Right lobe of liver (tissue), 6 donors: ENCODE results near the gene PSMD3. TPM values are rescaled to one million over a fixed set of nuclear protein-coding genes. Genes with fewer than 3 reads are reported as not detected.
"Not testable (repeated sequence)": the region's sequence is repeated elsewhere in the genome, so short reads cannot be mapped to it uniquely, and the experiment has no call there.

ENCODE experiments used
- ATAC-seq, 4 donors: fragments of 200-7000 bp; cut with Tn5 transposase; one replicate each; pipeline ENCODE4 v1.9.1; 2020; ENCODE audit warnings: mild to moderate bottlenecking in 4 of 4, moderate library complexity in 4 of 4
- DNase-seq, 3 donors: peaks; one replicate each; pipeline ENCODE4 v3.0.0-alpha.2; 2020
- H3K27ac ChIP-seq, 3 donors: fragments of 200-600 bp; one replicate each; pipeline ENCODE4 v1.8.0; 2022
- H3K27me3 ChIP-seq, 2 donors: fragments of 200-600 bp; one replicate each; pipeline ENCODE4 v1.8.0; 2022
- H3K36me3 ChIP-seq, 4 donors: fragments of 200-600 bp; sonication (generic) in 1 of 4; one replicate each; pipeline versions ENCODE4 v1.5.1 to v1.8.0; 2017 to 2022; ENCODE audit warnings: control low read depth in 1 of 4
- H3K4me1 ChIP-seq, 4 donors: fragments of 200-600 bp; sonication (generic) in 1 of 4; one replicate each; pipeline versions ENCODE4 v1.5.1 to v1.8.0; 2017 to 2022; ENCODE audit warnings: control low read depth in 1 of 4
- H3K4me3 ChIP-seq, 3 donors: fragments of 200-600 bp; one replicate each; pipeline ENCODE4 v1.8.0; 2022
- H3K9me3 ChIP-seq, 4 donors: fragments of 200-600 bp; sonication (generic) in 1 of 4; one replicate each; pipeline versions ENCODE4 v1.5.1 to v1.8.0; 2017 to 2022; ENCODE audit warnings: control low read depth in 1 of 4
- CTCF ChIP-seq, 4 donors: fragments of 200-600 bp in 3 of 4; fragments of 450-650 bp in 1 of 4; IDR thresholded peaks; one replicate each; pipeline versions ENCODE4 v1.5.1 to v1.8.0; 2016 to 2022; ENCODE audit warnings: antibody characterized with exemption in 4 of 4, mild to moderate bottlenecking in 2 of 4
- POLR2A ChIP-seq: fragments of 450-650 bp; IDR thresholded peaks from one replicate; pipeline ENCODE4 v1.6.1; 2017; ENCODE audit warnings: antibody characterized with exemption, mild to moderate bottlenecking
- WGBS: methylation state at CpG from one replicate; pipeline ENCODE4 v1.1.6; 2018; ENCODE audit warnings: low coverage, low lambda C conversion rate; ENCODE audit not compliant: insufficient coverage; ENCODE audit errors: missing lambda C conversion rate; 5-methylcytosine and 5-hydroxymethylcytosine counted together
- intact Hi-C, 2 donors: fragments of 100-400 bp; cut with DNase I; formaldehyde crosslinking; loops; one replicate each; pipeline versions ENCODE4 v1.11.2 to v1.14.1; 2022
- total RNA-seq, 6 experiments: library from RNA; depleted of rRNA in 2 of 6; stranded (reverse); fragments of >200 nt in 2 of 6; fragmentation: NEBNext Ultra II Directional in 3 of 6; extraction: Animal tissue kit (Norgen Biotek cat#: 25700) in 3 of 6; gene quantifications; one replicate each; pipeline versions ENCODE4 v1.1.0 to v1.2.4, GENCODE V29; 2016 to 2023
- donor health status: DM: no; HTN: yes; CAD: no.
- donor health status: DM: no; HTN: no; CAD: no.
- donor health status: DM: no; HTN: no; CAD: no.
- donor health status: DM: no; HTN: yes; CAD: no.
- donor health status: DM: no; HTN: yes; CAD: no.

The PSMD3 gene
- total RNA-seq, 6 experiments from 2014 or later: 58.3 to 85.3 (median 67.4) TPM

- 84% methylated on average over 3 of the region's 4 CpGs for WGBS
- Histone ChIP-seq H3K36me3 (peaks cover 0 to 33% (median 12%) of the 10 kb centered on the region in 4 donors), H3K4me1 (peaks cover 0 to 16% (median 2%) of the 10 kb centered on the region in 4 donors), H3K9me3 (no peaks in the 10 kb centered on the region), H3K4me3 (no peak overlapping the region), H3K27ac (no peak overlapping the region), H3K27me3 (no peaks in the 10 kb centered on the region)
- intact Hi-C loops: no loop called here
- DNase-seq: peak in 1 of 3 donors; percentile 18
- TF ChIP-seq CTCF (IDR thresholded peaks at IDR 0.05): no peak
- TF ChIP-seq POLR2A: no peak
- ATAC-seq: no peak
These were observed 18.5 kb downstream of the PSMD3 start for GRCh38 chr17:39999067-39999466.

DNA sequence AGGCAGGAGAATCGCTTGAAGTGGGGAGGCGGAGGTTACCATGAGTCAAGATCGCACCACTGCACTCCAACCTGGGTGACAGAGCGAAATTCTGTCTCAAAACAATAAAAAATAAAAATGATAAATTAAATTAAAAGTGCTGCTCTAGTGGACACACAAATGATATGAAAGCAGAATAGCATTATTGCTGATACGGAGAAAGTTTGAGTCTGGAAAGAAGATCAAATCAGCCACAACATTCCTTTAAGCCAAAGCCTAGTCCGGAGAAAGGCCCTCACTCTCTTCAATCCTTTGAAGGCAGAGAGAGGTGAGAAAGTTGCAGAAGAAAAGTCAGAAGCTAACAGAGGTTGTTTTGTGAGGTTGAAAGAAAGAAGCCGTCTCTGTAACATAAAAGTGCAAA lies 19.6 kb downstream of the PSMD3 start:
- WGBS: 80% methylated on average over 6 of the region's 7 CpGs
- Histone ChIP-seq H3K4me3 (no peak overlapping the region), H3K9me3 (no peaks in the 10 kb centered on the region), H3K27ac (no peak overlapping the region), H3K27me3 (no peaks in the 10 kb centered on the region), H3K36me3 (peaks cover 0 to 22% (median 3%) of the 10 kb centered on the region in 4 donors), H3K4me1 (peaks cover 0 to 16% (median 2%) of the 10 kb centered on the region in 4 donors)
- ATAC-seq: no peak
- intact Hi-C loops: no loop called here
- TF ChIP-seq CTCF (IDR thresholded peaks at IDR 0.05) (no peak), POLR2A (no peak)
- DNase-seq: no peak

GRCh38 chr17:40001335-40001734 lies 20.7 kb downstream of the PSMD3 start:
- H3K9me3 ChIP-seq, H3K27ac ChIP-seq, H3K4me1 ChIP-seq, DNase-seq, H3K4me3 ChIP-seq, H3K27me3 ChIP-seq, intact Hi-C loops, ATAC-seq: not testable (repeated sequence)
- peaks cover 0 to 10% (median 0%) of the 10 kb centered on the region in 4 donors for H3K36me3 ChIP-seq
- 95% methylated on average over 8 of the region's 8 CpGs for WGBS

DNA sequence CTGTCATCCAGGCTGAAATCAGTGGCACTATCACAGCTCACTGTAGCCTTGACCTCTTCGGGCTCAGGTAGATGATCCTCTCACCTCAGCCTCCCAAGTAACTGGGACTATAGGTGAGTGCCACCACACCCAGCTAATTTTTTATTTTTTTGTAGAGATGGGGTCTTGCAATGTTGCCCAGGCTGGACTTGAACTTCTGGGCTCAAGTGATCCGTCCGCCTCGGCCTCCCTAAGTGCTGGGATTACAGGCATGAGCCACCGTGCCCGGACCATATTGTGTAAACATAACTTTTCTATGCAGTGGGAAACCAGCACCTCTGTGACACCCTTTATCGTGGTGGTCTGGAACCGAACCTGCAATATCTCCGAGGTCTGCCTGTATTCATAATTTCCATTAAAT lies 23.5 kb downstream of the PSMD3 start:
- no peak for TF ChIP-seq CTCF (IDR thresholded peaks at IDR 0.05)
- no peak for TF ChIP-seq POLR2A
- H3K27ac ChIP-seq: no peak overlapping the region
- no peaks in the 10 kb centered on the region for H3K4me1 ChIP-seq
- no peak for ATAC-seq
- no peaks in the 10 kb centered on the region for H3K9me3 ChIP-seq
- 83% methylated on average over 7 of the region's 9 CpGs for WGBS
- intact Hi-C loops: no loop called here
- no peak for DNase-seq
- no peaks in the 10 kb centered on the region for H3K27me3 ChIP-seq
- H3K4me3 ChIP-seq: no peak overlapping the region
- no peaks in the 10 kb centered on the region for H3K36me3 ChIP-seq

DNA sequence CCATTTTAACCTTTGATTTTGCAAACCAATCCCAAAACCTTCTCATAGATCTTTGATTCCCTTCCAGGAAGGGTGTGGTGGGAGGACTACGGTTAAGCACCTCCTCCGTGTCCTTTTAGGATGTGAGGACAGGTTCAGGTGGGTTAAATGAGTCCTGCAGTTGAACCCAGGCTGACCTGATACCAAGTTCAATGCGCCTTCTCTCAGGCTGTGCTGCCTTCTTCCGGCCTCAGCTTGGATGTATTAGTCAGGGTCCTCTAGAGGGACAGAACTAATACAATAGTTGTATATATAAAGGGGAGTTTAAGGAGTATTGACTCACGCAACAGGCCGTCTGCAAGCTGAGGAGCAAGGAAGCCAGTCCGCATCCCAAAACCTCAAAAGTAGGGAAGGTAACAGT lies 24.1 kb downstream of the PSMD3 start:
- TF ChIP-seq POLR2A: no peak
- TF ChIP-seq CTCF (IDR thresholded peaks at IDR 0.05): no peak
- Histone ChIP-seq H3K27ac (no peak overlapping the region), H3K36me3 (no peaks in the 10 kb centered on the region), H3K4me1 (no peaks in the 10 kb centered on the region), H3K4me3 (no peak overlapping the region), H3K9me3 (no peaks in the 10 kb centered on the region), H3K27me3 (no peaks in the 10 kb centered on the region)
- intact Hi-C loops: no loop called here
- no peak for ATAC-seq
- no peak for DNase-seq
- 87% methylated on average over 6 of the region's 7 CpGs for WGBS
